OCI-LY7 (cell line): ENCODE data around the gene PFKL.

ENCODE experiments used
- EZH2phosphoT487 ChIP-seq: fragments of 200-600 bp; sonication (generic); IDR thresholded peaks from 2 replicates; pipeline ENCODE4 v1.6.1; 2018; ENCODE audit warnings: low read depth, borderline replicate concordance, mild to moderate bottlenecking, mixed run types, antibody characterized with exemption, low read length, moderate library complexity, mixed read lengths
- TF ChIP-seq, protein P1 (sequence below): fragments of 200-600 bp; sonication (generic); conservative IDR thresholded peaks from 2 replicates; pipeline ENCODE4 v1.5.1; 2014; ENCODE audit warnings: mild to moderate bottlenecking, antibody characterized with exemption, low read length, moderate library complexity, mixed read lengths

DNA sequence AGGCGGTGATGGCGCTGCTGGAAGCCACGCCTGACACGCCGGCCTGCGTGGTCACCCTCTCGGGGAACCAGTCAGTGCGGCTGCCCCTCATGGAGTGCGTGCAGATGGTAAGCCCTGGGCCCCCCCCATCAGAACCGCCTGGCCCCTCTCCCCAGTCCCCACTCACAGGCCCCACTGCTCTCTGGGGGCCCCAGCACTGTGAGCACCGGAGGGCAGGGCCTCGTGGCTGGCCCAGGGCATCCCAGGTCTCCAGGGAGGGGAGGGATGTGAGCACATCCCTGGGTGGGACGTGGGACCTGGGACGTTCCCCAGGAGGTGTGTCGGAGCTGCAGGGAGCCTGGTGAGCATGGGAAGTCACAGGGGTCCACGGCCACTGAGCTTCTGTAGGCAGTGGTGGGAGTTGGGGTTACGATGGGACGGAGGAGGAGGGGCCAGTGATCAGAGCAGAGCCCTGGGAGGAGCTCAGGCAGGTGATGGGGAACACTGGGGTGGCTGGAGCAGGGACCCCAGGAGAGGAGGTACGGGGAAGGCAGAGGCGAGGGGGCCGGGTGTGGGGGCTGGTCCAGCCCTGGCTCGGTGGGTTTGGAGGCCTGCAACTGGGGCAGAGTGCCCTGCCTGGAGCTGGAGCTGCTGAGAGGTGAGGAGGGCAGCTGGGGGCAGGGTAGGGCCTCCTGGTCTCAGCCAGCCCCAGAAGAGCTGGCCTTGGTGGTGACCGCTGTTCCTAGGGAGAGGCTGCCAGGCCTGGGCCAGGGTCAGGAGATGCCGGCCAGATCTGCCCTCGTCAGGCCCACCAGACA lies 18.8 kb downstream of the PFKL start:
- TF ChIP-seq, protein P1, sequence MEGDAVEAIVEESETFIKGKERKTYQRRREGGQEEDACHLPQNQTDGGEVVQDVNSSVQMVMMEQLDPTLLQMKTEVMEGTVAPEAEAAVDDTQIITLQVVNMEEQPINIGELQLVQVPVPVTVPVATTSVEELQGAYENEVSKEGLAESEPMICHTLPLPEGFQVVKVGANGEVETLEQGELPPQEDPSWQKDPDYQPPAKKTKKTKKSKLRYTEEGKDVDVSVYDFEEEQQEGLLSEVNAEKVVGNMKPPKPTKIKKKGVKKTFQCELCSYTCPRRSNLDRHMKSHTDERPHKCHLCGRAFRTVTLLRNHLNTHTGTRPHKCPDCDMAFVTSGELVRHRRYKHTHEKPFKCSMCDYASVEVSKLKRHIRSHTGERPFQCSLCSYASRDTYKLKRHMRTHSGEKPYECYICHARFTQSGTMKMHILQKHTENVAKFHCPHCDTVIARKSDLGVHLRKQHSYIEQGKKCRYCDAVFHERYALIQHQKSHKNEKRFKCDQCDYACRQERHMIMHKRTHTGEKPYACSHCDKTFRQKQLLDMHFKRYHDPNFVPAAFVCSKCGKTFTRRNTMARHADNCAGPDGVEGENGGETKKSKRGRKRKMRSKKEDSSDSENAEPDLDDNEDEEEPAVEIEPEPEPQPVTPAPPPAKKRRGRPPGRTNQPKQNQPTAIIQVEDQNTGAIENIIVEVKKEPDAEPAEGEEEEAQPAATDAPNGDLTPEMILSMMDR, result no peak
- TF ChIP-seq EZH2phosphoT487, result no peak
